ENCODE results near the gene SFXN1.

SFXN1 gene

GRCh38 chr5:175544108-175544511 is 65.8 kb downstream of the SFXN1 start:
- no peak for DNase-seq

- DNase-seq = no peak
Observed at GRCh38 chr5:175544586-175544985, 66.2 kb downstream of the SFXN1 start.

GRCh38 chr5:175547842-175548241 is 69.5 kb downstream of the SFXN1 start:
- no peak for DNase-seq

GRCh38 chr5:175548626-175549311 is 70.4 kb downstream of the SFXN1 start:
- DNase-seq = no peak

GRCh38 chr5:175550055-175550805 is 71.9 kb downstream of the SFXN1 start:
- no peak for DNase-seq

GRCh38 chr5:175551266-175551665 is 72.9 kb downstream of the SFXN1 start:
- no peak for DNase-seq

- DNase-seq = no peak
Observed at GRCh38 chr5:175554296-175554695, 75.9 kb downstream of the SFXN1 start.

- no peak for DNase-seq
Observed at GRCh38 chr5:175555168-175555785, 76.9 kb downstream of the SFXN1 start.

GRCh38 chr5:175556794-175557193 is 78.4 kb downstream of the SFXN1 start:
- DNase-seq = no peak

- no peak for DNase-seq
Observed at GRCh38 chr5:175557778-175558177, 79.4 kb downstream of the SFXN1 start.

- no peak for DNase-seq
Observed at GRCh38 chr5:175558801-175559480, 80.6 kb downstream of the SFXN1 start.

- DNase-seq = no peak
Observed at GRCh38 chr5:175560011-175560410, 81.7 kb downstream of the SFXN1 start.

- no peak for DNase-seq
Observed at GRCh38 chr5:175561085-175561484, 82.7 kb downstream of the SFXN1 start.

- DNase-seq = no peak
Observed at GRCh38 chr5:175564716-175565115, 86.4 kb downstream of the SFXN1 start.

GRCh38 chr5:175566697-175567096 is 88.3 kb downstream of the SFXN1 start:
- no peak for DNase-seq

- DNase-seq = no peak
Observed at GRCh38 chr5:175567954-175568353, 89.6 kb downstream of the SFXN1 start.

GRCh38 chr5:175569701-175570100 is 91.3 kb downstream of the SFXN1 start:
- DNase-seq = no peak

- DNase-seq = no peak
Observed at GRCh38 chr5:175572886-175573285, 94.5 kb downstream of the SFXN1 start.

- DNase-seq = no peak
Observed at GRCh38 chr5:175573493-175574269, 95.3 kb downstream of the SFXN1 start.

GRCh38 chr5:175575301-175575700 is 96.9 kb downstream of the SFXN1 start:
- no peak for DNase-seq

- DNase-seq = no peak
Observed at GRCh38 chr5:175576096-175576495, 97.7 kb downstream of the SFXN1 start.

- no peak for DNase-seq
Observed at GRCh38 chr5:175576591-175576990, 98.2 kb downstream of the SFXN1 start.
